Measurements from ENCODE around the gene PAM16.

Gene PAM16

DNA sequence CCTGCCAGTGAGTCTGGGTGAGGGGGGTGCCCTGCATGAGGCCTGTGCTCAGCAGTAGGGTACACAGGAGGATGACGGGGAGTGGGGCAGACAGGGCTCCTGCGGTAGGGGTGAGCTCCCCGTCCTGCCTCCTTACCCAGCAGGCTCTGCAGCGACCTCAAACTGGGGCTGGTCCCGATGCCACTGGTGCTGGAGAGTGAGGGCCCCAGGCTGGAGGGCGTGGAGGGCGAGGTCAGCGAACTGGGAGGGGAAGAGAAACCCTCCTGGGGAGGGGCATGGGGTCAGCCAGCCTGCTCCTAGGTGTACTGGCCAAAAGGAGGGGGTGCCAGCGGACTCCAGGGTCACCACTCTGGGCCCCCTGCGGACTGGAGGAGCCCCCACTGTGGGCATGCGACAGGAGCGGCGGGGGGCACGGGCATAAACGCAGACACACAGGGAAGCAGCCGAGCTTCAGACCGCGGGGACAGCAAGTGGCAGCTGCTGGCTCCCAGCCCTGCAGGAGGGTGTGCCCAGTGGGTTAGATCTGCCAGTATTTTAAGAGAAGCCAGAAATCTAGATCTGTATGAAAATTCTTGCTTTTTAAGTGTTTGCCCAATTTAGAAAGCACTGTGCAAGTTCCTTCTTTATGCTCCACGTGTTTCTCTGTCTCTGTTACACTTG, 11.5 kb upstream of the PAM16 start:
- H3K9me3 ChIP-seq (ENCODE audit: control insufficient read depth, insufficient read depth, low read length), result no peaks in the 10 kb centered on the region
- peaks cover 45% of the 10 kb centered on the region for H3K36me3 ChIP-seq (ENCODE audit: control insufficient read depth, low read length)
- H3K4me3 ChIP-seq (ENCODE audit: low read length), result 0 out of 2 replicates have a peak overlapping the region, but pooled peaks have one; percentile 1
- TF ChIP-seq, protein P1, sequence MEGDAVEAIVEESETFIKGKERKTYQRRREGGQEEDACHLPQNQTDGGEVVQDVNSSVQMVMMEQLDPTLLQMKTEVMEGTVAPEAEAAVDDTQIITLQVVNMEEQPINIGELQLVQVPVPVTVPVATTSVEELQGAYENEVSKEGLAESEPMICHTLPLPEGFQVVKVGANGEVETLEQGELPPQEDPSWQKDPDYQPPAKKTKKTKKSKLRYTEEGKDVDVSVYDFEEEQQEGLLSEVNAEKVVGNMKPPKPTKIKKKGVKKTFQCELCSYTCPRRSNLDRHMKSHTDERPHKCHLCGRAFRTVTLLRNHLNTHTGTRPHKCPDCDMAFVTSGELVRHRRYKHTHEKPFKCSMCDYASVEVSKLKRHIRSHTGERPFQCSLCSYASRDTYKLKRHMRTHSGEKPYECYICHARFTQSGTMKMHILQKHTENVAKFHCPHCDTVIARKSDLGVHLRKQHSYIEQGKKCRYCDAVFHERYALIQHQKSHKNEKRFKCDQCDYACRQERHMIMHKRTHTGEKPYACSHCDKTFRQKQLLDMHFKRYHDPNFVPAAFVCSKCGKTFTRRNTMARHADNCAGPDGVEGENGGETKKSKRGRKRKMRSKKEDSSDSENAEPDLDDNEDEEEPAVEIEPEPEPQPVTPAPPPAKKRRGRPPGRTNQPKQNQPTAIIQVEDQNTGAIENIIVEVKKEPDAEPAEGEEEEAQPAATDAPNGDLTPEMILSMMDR (IDR thresholded peaks at IDR 0.05; ENCODE audit: low read depth, low read length, poor library complexity, severe bottlenecking), result no peak
- TF ChIP-seq EZH2phosphoT487 (IDR thresholded peaks at IDR 0.05; ENCODE audit: borderline replicate concordance, low read length), result no peak
- peaks cover 51% of the 10 kb centered on the region for H3K4me1 ChIP-seq (ENCODE audit: control insufficient read depth, low read length)
- H3K4me2 ChIP-seq (ENCODE audit: low read length), result peak overlapping the region; percentile 42
- no peaks in the 10 kb centered on the region for H3K9me2 ChIP-seq (replicated peaks; ENCODE audit: control insufficient read depth, low read length)
- H3F3A ChIP-seq (ENCODE audit: control insufficient read depth, insufficient read depth), result no peaks in the 10 kb centered on the region; the same call in 1 of the 2 replicates
- H4K20me1 ChIP-seq (ENCODE audit: control insufficient read depth, insufficient read depth, low read depth, low read length), result no peaks in the 10 kb centered on the region
- H3K27me3 ChIP-seq (ENCODE audit: control insufficient read depth, low read length), result no peaks in the 10 kb centered on the region
- H3K27ac ChIP-seq (ENCODE audit: low read depth, low read length), result peak overlapping the region; percentile 44
- no peaks in the 10 kb centered on the region for H3K79me2 ChIP-seq (ENCODE audit: control insufficient read depth, low read length)

DNA sequence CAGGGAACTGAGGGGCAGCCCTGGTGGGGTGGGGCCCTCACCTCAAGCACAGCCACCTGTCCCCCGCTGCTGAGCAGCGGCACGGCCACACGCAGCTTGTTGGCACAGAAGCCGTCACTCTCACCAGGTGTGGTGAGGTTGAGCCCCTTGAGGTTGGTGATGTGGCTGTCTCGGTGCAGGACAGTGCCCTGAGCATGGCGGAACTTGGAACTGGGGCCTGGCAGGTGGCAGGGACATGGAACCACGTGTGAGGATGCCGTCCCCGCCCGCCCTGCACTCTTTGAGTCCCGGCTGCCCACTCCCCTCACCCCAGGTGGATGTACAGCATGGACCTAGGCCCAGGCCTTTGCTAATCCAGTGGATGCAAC, 10.8 kb upstream of the PAM16 start:
- H4K20me1 ChIP-seq (ENCODE audit: control insufficient read depth, insufficient read depth, low read depth, low read length), result no peaks in the 10 kb centered on the region
- TF ChIP-seq EZH2phosphoT487 (IDR thresholded peaks at IDR 0.05; ENCODE audit: borderline replicate concordance, low read length), result no peak
- TF ChIP-seq, protein P1 (IDR thresholded peaks at IDR 0.05; ENCODE audit: low read depth, low read length, poor library complexity, severe bottlenecking), result no peak

DNA sequence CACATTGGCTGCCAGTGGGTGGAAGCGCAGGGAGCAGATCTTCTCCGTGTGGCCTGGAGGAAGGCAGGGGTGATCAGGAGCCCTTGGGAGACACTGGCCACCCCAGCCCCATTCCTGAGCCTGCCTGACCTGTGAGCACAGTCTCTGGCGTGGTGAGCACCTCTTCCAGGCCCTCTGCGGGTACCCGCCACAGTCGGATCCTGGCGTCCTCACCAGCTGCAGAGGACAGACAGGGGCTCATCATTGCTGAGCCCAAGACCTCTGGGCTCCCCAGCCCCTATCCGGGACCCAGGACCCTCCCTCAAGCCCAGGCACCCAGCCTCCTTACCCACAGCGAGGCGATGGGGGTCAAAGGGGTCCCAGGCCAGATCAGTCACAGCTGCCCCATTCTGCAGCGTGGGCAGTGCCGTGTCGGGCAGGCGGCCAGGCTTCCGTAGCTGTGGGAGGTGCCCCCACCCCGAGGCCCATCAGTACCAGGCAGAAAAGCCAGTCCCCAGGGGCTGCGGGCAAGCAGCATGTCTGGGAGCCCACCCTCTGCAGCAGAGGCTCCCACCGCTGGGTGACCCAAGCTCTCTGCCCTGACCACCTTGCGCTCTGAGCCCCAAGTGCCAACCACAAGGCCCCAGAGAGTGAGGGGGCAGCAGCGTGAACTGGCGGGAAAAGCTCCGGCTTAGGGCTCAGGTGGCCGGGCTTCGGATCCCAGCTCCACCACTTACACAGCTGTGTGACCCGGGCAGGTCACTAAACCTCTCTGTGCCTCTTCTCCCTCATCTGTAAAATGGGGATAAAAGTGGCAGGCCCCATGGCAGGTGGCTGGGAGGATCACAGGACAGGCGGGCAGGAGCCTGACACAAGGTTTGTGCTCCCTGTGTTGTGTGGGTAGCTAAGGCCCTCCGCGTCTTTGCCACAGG, 10.2 kb upstream of the PAM16 start:
- H3K36me3 ChIP-seq (ENCODE audit: control insufficient read depth, low read length), result peaks cover 39% of the 10 kb centered on the region
- no peaks in the 10 kb centered on the region for H3K9me2 ChIP-seq (replicated peaks; ENCODE audit: control insufficient read depth, low read length)
- no peak overlapping the region for H3K27ac ChIP-seq (ENCODE audit: low read depth, low read length)
- H3F3A ChIP-seq (ENCODE audit: control insufficient read depth, insufficient read depth), result no peaks in the 10 kb centered on the region; the same call in 1 of the 2 replicates
- H4K20me1 ChIP-seq (ENCODE audit: control insufficient read depth, insufficient read depth, low read depth, low read length), result no peaks in the 10 kb centered on the region
- no peak overlapping the region for H3K4me2 ChIP-seq (ENCODE audit: low read length)
- TF ChIP-seq EZH2phosphoT487 (IDR thresholded peaks at IDR 0.05; ENCODE audit: borderline replicate concordance, low read length), result no peak
- TF ChIP-seq, protein P1 (IDR thresholded peaks at IDR 0.05; ENCODE audit: low read depth, low read length, poor library complexity, severe bottlenecking), result no peak
- H3K4me1 ChIP-seq (ENCODE audit: control insufficient read depth, low read length), result peaks cover 50% of the 10 kb centered on the region
- no peaks in the 10 kb centered on the region for H3K79me2 ChIP-seq (ENCODE audit: control insufficient read depth, low read length)
- no peaks in the 10 kb centered on the region for H3K9me3 ChIP-seq (ENCODE audit: control insufficient read depth, insufficient read depth, low read length)
- H3K27me3 ChIP-seq (ENCODE audit: control insufficient read depth, low read length), result no peaks in the 10 kb centered on the region
- H3K4me3 ChIP-seq (ENCODE audit: low read length), result no peak overlapping the region

More for the DNA sequence above, 10.8 kb upstream of the PAM16 start:
- Histone ChIP-seq H3K4me1 (ENCODE audit: control insufficient read depth, low read length) (peaks cover 51% of the 10 kb centered on the region), H3K9me2 (replicated peaks; ENCODE audit: control insufficient read depth, low read length) (no peaks in the 10 kb centered on the region), H3F3A (ENCODE audit: control insufficient read depth, insufficient read depth) (no peaks in the 10 kb centered on the region; the same call in 1 of the 2 replicates), H3K9me3 (ENCODE audit: control insufficient read depth, insufficient read depth, low read length) (no peaks in the 10 kb centered on the region), H3K4me2 (ENCODE audit: low read length) (no peak overlapping the region), H3K4me3 (ENCODE audit: low read length) (no peak overlapping the region), H3K36me3 (ENCODE audit: control insufficient read depth, low read length) (peaks cover 39% of the 10 kb centered on the region), H3K27me3 (ENCODE audit: control insufficient read depth, low read length) (no peaks in the 10 kb centered on the region), H3K79me2 (ENCODE audit: control insufficient read depth, low read length) (no peaks in the 10 kb centered on the region), H3K27ac (ENCODE audit: low read depth, low read length) (no peak overlapping the region)
